Hepatocyte (in vitro differentiated cells): ENCODE results near the gene ANKRD22. TPM values are rescaled to one million over a fixed set of nuclear protein-coding genes. Genes with fewer than 3 reads are reported as not detected.

Experiments used
- DNase-seq: peaks from one replicate; pipeline ENCODE4 v3.0.0-alpha.2; 2016; ENCODE audit warnings: low spot score
- H2AFZ ChIP-seq: fragments of 200-600 bp; sonication (generic); 2 replicates; pipeline ENCODE4 v1.6.0; 2016; ENCODE audit warnings: antibody characterized with exemption, mild to moderate bottlenecking
- H3K27ac ChIP-seq: fragments of 200-600 bp; sonication (generic); 2 replicates; pipeline ENCODE4 v1.5.1; 2016; ENCODE audit warnings: mild to moderate bottlenecking
- H3K27me3 ChIP-seq: fragments of 200-600 bp; sonication (generic); 2 replicates; pipeline ENCODE4 v1.6.1; 2016
- H3K36me3 ChIP-seq: fragments of 200-600 bp; sonication (generic); replicated peaks from 2 replicates; pipeline ENCODE4 v1.5.1; 2016; ENCODE audit warnings: low read depth; ENCODE audit not compliant: insufficient read depth
- H3K4me1 ChIP-seq: fragments of 200-600 bp; sonication (generic); 2 replicates; pipeline ENCODE4 v1.5.1; 2016; ENCODE audit warnings: mild to moderate bottlenecking, moderate library complexity; ENCODE audit not compliant: insufficient read depth
- H3K4me2 ChIP-seq: fragments of 200-600 bp; sonication (generic); 2 replicates; pipeline ENCODE4 v1.6.0; 2016
- H3K4me3 ChIP-seq: fragments of 200-600 bp; sonication (generic); 2 replicates; pipeline ENCODE4 v1.5.1; 2016; ENCODE audit warnings: mild to moderate bottlenecking
- H3K79me2 ChIP-seq: fragments of 200-600 bp; sonication (generic); 2 replicates; pipeline ENCODE4 v1.6.0; 2017; ENCODE audit warnings: mild to moderate bottlenecking
- H3K9me2 ChIP-seq: fragments of 200-600 bp; sonication (generic); replicated peaks from 2 replicates; pipeline ENCODE4 v1.6.0; 2017; ENCODE audit warnings: mild to moderate bottlenecking; ENCODE audit not compliant: insufficient read depth
- H3K9me3 ChIP-seq: fragments of 200-600 bp; sonication (generic); 2 replicates; pipeline ENCODE4 v1.5.1; 2016; ENCODE audit warnings: low read depth, mild to moderate bottlenecking
- H4K20me1 ChIP-seq: fragments of 200-600 bp; sonication (generic); 2 replicates; pipeline ENCODE4 v1.6.0; 2016; ENCODE audit warnings: mild to moderate bottlenecking; ENCODE audit not compliant: insufficient read depth, poor library complexity, severe bottlenecking
- CTCF ChIP-seq: fragments of 200-600 bp; sonication (generic); IDR thresholded peaks from 2 replicates; pipeline ENCODE4 v1.5.1; 2016; ENCODE audit warnings: antibody characterized with exemption, mild to moderate bottlenecking; ENCODE audit not compliant: poor library complexity
- EZH2 ChIP-seq: fragments of 200-600 bp; sonication (generic); IDR thresholded peaks from 2 replicates; pipeline ENCODE4 v1.6.1; 2016; ENCODE audit warnings: antibody characterized with exemption, mild to moderate bottlenecking, borderline replicate concordance
- EZH2phosphoT487 ChIP-seq: fragments of 200-600 bp; sonication (generic); IDR thresholded peaks from one replicate; pipeline ENCODE4 v1.6.1; 2018; ENCODE audit warnings: antibody characterized with exemption, mild to moderate bottlenecking, low read depth, moderate library complexity; ENCODE audit not compliant: unreplicated experiment, severe bottlenecking
- WGBS: methylation state at CpG from one replicate; pipeline ENCODE4 v1.1.6; 2016; ENCODE audit warnings: low lambda C conversion rate; ENCODE audit errors: missing lambda C conversion rate; 5-methylcytosine and 5-hydroxymethylcytosine counted together
- polyA plus RNA-seq: library from polyadenylated mRNA; unstranded; fragments of >200 nt; fragmentation: Nextera tagmentation; extraction: Ambion mirVana; gene quantifications from 2 replicates; pipeline ENCODE4 v1.2.1, GENCODE V29; 2016
- total RNA-seq: library from RNA; depleted of rRNA; stranded (reverse); fragments of >200 nt; gene quantifications from 2 replicates; pipeline ENCODE4 v1.2.3, GENCODE V29; 2014

ANKRD22 gene
- total and polyA plus RNA-seq, 2 experiments from 2014 or later, result 2.1 to 2.7 TPM

DNA sequence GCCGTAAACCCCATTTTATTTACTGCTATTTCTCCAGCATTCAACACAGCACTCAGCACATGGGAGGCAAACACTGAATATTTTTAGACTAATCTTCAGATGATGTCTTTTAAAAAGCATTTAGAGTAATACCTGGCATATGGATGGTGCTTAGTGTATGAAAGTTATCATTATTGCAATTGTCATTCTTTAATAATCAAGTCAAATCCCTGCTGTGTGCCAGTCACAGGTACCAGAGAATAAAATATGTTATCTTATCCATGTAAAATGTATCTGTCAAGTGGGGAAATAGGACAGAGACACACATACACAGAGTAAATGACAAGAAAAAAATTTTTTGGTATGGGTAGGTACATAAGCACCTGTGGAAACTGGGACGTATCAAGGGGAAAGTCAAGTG is 18.5 kb downstream of the ANKRD22 start:
- no peak for TF ChIP-seq EZH2phosphoT487
- no peak for TF ChIP-seq CTCF
- no peak for TF ChIP-seq EZH2
- no peaks in the 10 kb centered on the region for H4K20me1 ChIP-seq
- H3K4me2 ChIP-seq, result no peak overlapping the region
- no peaks in the 10 kb centered on the region for H3K36me3 ChIP-seq
- H3K27ac ChIP-seq, result no peak overlapping the region
- no peaks in the 10 kb centered on the region for H3K79me2 ChIP-seq
- H2AFZ ChIP-seq, result no peak overlapping the region
- H3K27me3 ChIP-seq, result no peaks in the 10 kb centered on the region
- no peaks in the 10 kb centered on the region for H3K4me1 ChIP-seq
- 91% methylated on average over 2 of the region's 2 CpGs for WGBS
- DNase-seq, result no peak
- no peaks in the 10 kb centered on the region for H3K9me2 ChIP-seq
- H3K9me3 ChIP-seq, result no peaks in the 10 kb centered on the region
- H3K4me3 ChIP-seq, result no peak overlapping the region

- Histone ChIP-seq H3K27me3 (no peaks in the 10 kb centered on the region), H3K4me2 (no peak overlapping the region), H3K4me1 (no peaks in the 10 kb centered on the region), H2AFZ (no peak overlapping the region), H3K27ac (no peak overlapping the region), H3K4me3 (no peak overlapping the region), H3K9me2 (no peaks in the 10 kb centered on the region), H4K20me1 (no peaks in the 10 kb centered on the region), H3K9me3 (no peaks in the 10 kb centered on the region), H3K79me2 (no peaks in the 10 kb centered on the region), H3K36me3 (no peaks in the 10 kb centered on the region)
- no peak for DNase-seq
- TF ChIP-seq EZH2 (no peak), CTCF (no peak), EZH2phosphoT487 (no peak)
Observed at GRCh38 chr10:88832376-88832775, 19.3 kb downstream of the ANKRD22 start.

DNA sequence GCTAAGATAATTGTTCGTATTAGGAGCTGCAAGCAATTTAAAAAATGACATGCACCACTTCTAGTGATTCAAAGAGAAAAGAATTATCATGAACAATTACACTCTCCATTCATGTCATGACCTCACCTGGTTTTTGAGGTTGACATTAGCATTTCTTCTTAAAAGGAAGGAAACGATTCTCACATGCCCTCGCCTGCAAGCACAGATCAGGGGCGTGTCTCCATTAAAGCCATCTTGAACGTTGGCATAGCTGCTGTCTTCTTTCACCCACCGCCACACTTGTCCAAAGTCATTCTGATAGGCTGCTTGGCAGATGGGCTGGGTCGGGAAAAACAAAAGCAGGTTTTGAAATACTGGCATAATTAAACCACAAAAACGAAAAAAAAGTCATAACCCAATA is 19.9 kb downstream of the ANKRD22 start:
- Histone ChIP-seq H3K9me2 (no peaks in the 10 kb centered on the region), H3K27me3 (no peaks in the 10 kb centered on the region), H3K27ac (no peak overlapping the region), H3K4me1 (no peaks in the 10 kb centered on the region), H2AFZ (no peak overlapping the region), H3K9me3 (no peaks in the 10 kb centered on the region), H3K4me3 (no peak overlapping the region), H3K36me3 (no peaks in the 10 kb centered on the region), H4K20me1 (no peaks in the 10 kb centered on the region), H3K4me2 (no peak overlapping the region), H3K79me2 (no peaks in the 10 kb centered on the region)
- TF ChIP-seq CTCF (no peak), EZH2 (no peak), EZH2phosphoT487 (no peak)
- DNase-seq, result no peak
- 62% methylated on average over 8 of the region's 8 CpGs for WGBS
